ENCODE data around the gene ADARB1. TPM values are rescaled to one million over a fixed set of nuclear protein-coding genes. Genes with fewer than 3 reads are reported as not detected.

Gene ADARB1
- total and polyA plus RNA-seq, 9 of the 15 experiments (the other 6 are each of a cell fraction or from before 2014, with no cell fraction given) = 6.7 to 16.0 (median 8.3) TPM

GRCh38 chr21:45256912-45257672 is 182.7 kb downstream of the ADARB1 start (continued):
- TF ChIP-seq ZMIZ1 (IDR thresholded peaks at IDR 0.05; ENCODE audit: low read depth in 2 of 2, low read length in 2 of 2) (peak in 1 of 2 experiments; percentile 94; a peak in 2 of 4 replicates), DPF2 (IDR thresholded peaks at IDR 0.05) (peak; percentile 95), NFXL1 (CRISPR knock-in tag; IDR thresholded peaks at IDR 0.05) (0 out of 2 replicates have a peak, but pooled peaks have one; percentile 22), CHD1 (IDR thresholded peaks at IDR 0.05; ENCODE audit: low read length) (no peak), DDX20 (tag; IDR thresholded peaks at IDR 0.05; ENCODE audit: low read depth) (no peak), ELK1 (CRISPR knock-in tag; IDR thresholded peaks at IDR 0.05) (no peak), RBM39 (optimal IDR thresholded peaks at IDR 0.05; ENCODE audit: low read depth, low read length) (no peak), ZFP91 (CRISPR knock-in tag; IDR thresholded peaks at IDR 0.05) (no peak), ARID1B (IDR thresholded peaks at IDR 0.05) (peak; percentile 97), TRIM24 (IDR thresholded peaks at IDR 0.05) (peak; percentile 88 to 94), FOXP1 (CRISPR knock-in tag; IDR thresholded peaks at IDR 0.05) (no peak), SUPT5H (IDR thresholded peaks at IDR 0.05) (no peak), KDM5B (IDR thresholded peaks at IDR 0.05; ENCODE audit: insufficient replicate concordance, low read depth, low read length) (peak; percentile 22), ZFX (CRISPR knock-in tag; IDR thresholded peaks at IDR 0.05) (peak; percentile 60), KDM2B (CRISPR knock-in tag; IDR thresholded peaks at IDR 0.05) (peak; percentile 55; the same call in 1 of the 2 replicates), CREB3L1 (IDR thresholded peaks at IDR 0.05; ENCODE audit: borderline replicate concordance, low read depth) (peak; percentile 96), CXXC5 (CRISPR knock-in tag; IDR thresholded peaks at IDR 0.05) (peak; percentile 83), MXI1 (IDR thresholded peaks at IDR 0.05; ENCODE audit: low read depth, low read length) (no peak; the same call in 1 of the 2 replicates), MTA3 (IDR thresholded peaks at IDR 0.05; ENCODE audit: borderline replicate concordance) (peak; percentile 66; the same call in 1 of the 2 replicates), RAD21 (CRISPR knock-in tag; conservative IDR thresholded peaks at IDR 0.05 in 1 of 2, IDR thresholded peaks at IDR 0.05 in 1 of 2) (peak in 1 of 2 experiments; percentile 19; a peak in 1 of 4 replicates)

All from K562 (cell line).